Naive thymus-derived CD4-positive, alpha-beta T cell (primary cell): ENCODE results near the gene C8G. TPM values are rescaled to one million over a fixed set of nuclear protein-coding genes. Genes with fewer than 3 reads are reported as not detected.

Source experiments
- ATAC-seq: fragments of 150-1000 bp; cut with Tn5 transposase; 2 replicates; pipeline ENCODE4 v1.10.0; 2021; ENCODE audit warnings: mild to moderate bottlenecking, moderate library complexity
- CTCF ChIA-PET: fragments of 350-600 bp; sonication (Branson Sonifier 250); formaldehyde crosslinking; loops from one replicate; lab custom pipeline; 2021; ENCODE audit warnings: antibody characterized with exemption; lab: Charles Lee
- POLR2A ChIA-PET: fragments of 350-600 bp; sonication (Branson Sonifier 250); formaldehyde crosslinking; loops from one replicate; lab custom pipeline; 2021; ENCODE audit warnings: antibody characterized with exemption, inconsistent platforms; lab: Charles Lee
- DNase-seq, 9 donors: peaks; one replicate each; pipeline versions ENCODE4 v3.0.0 to v3.0.0-alpha.2; 2020 to 2022; ENCODE audit warnings: mixed read lengths in 1 of 9
- H3K27ac ChIP-seq: one replicate; pipeline ENCODE4 v1.7.0; 2013; ENCODE audit warnings: mild to moderate bottlenecking, low read depth, low read length, moderate library complexity
- H3K27me3 ChIP-seq, 2 donors: one replicate each; pipeline ENCODE4 v1.7.0; 2013; ENCODE audit warnings: low read length in 2 of 2, mild to moderate bottlenecking in 2 of 2, moderate library complexity in 2 of 2; ENCODE audit not compliant: control insufficient read depth in 2 of 2, insufficient read depth in 2 of 2
- H3K36me3 ChIP-seq, 3 experiments: 1 replicate in 2 of 3; 2 replicates in 1 of 3; pipeline ENCODE4 v1.7.0; 2013; ENCODE audit warnings: low read length in 3 of 3, mild to moderate bottlenecking in 3 of 3, moderate library complexity in 1 of 3; ENCODE audit not compliant: insufficient read depth in 3 of 3, control insufficient read depth in 2 of 3
- H3K4me1 ChIP-seq, 2 donors: one replicate each; pipeline ENCODE4 v1.7.0; 2013; ENCODE audit warnings: low read length in 2 of 2, mild to moderate bottlenecking in 2 of 2, moderate library complexity in 1 of 2; ENCODE audit not compliant: control insufficient read depth in 2 of 2, insufficient read depth in 2 of 2
- H3K4me3 ChIP-seq: 2 replicates; pipeline ENCODE4 v1.7.0; 2013; ENCODE audit warnings: mild to moderate bottlenecking, low read length
- H3K9me3 ChIP-seq, 3 experiments: 1 replicate in 2 of 3; 2 replicates in 1 of 3; pipeline ENCODE4 v1.7.0; 2013; ENCODE audit warnings: low read length in 3 of 3; ENCODE audit not compliant: control insufficient read depth in 2 of 3
- H3K27ac Mint-ChIP-seq, 9 donors: one replicate each; pipeline ENCODE4 v1.8.0; 2020 to 2022; ENCODE audit warnings: mixed read lengths in 9 of 9, mild to moderate bottlenecking in 8 of 9, moderate library complexity in 5 of 9, inconsistent platforms in 2 of 9
- H3K27me3 Mint-ChIP-seq, 5 donors: one replicate each; pipeline ENCODE4 v1.8.0; 2021 to 2022; ENCODE audit warnings: mixed read lengths in 5 of 5, mild to moderate bottlenecking in 1 of 5
- H3K36me3 Mint-ChIP-seq, 5 donors: one replicate each; pipeline ENCODE4 v1.8.0; 2020 to 2022; ENCODE audit warnings: mixed read lengths in 5 of 5, mild to moderate bottlenecking in 3 of 5, inconsistent platforms in 1 of 5
- H3K4me1 Mint-ChIP-seq, 7 donors: one replicate each; pipeline ENCODE4 v1.8.0; 2020 to 2022; ENCODE audit warnings: mixed read lengths in 7 of 7, mild to moderate bottlenecking in 3 of 7, inconsistent platforms in 1 of 7
- H3K4me3 Mint-ChIP-seq, 10 donors: one replicate each; pipeline ENCODE4 v1.8.0; 2020 to 2022; ENCODE audit warnings: mild to moderate bottlenecking in 10 of 10, mixed read lengths in 10 of 10, moderate library complexity in 6 of 10, inconsistent platforms in 2 of 10
- H3K9me3 Mint-ChIP-seq, 11 donors: one replicate each; pipeline ENCODE4 v1.8.0; 2020 to 2022; ENCODE audit warnings: mixed read lengths in 11 of 11, mild to moderate bottlenecking in 4 of 11, inconsistent platforms in 1 of 11, moderate library complexity in 1 of 11
- intact Hi-C, 2 donors: fragments of 100-400 bp; cut with micrococcal nuclease; formaldehyde crosslinking; loops; one replicate each; pipeline ENCODE4 v1.15.1; 2023
- polyA plus RNA-seq, 2 donors: library from polyadenylated mRNA; unstranded; fragments of 300-500 nt; fragmentation: Illumina TruSeq; gene quantifications; one replicate each; pipeline ENCODE4 v1.2.3, GENCODE V29; 2021
- total RNA-seq, 6 experiments: library from RNA in 5 of 6; stranded (reverse) in 5 of 6; gene quantifications; 1 replicate in 5 of 6; 2 replicates in 1 of 6; pipeline ENCODE4 v1.2.3 and lab custom pipeline; 2021 to 2026

Gene C8G
- total and polyA plus RNA-seq, 7 experiments from 2014 or later, result 0.77 to 3.6 (median 1.4) TPM; not detected in 2

- no peak within 1 kb of the TSS for H3K27ac Mint-ChIP-seq
- peaks cover 0 to 5% (median 3%) of the 10 kb centered on the region in 5 donors for H3K36me3 Mint-ChIP-seq
- intact Hi-C loops, result no loop called here
- Histone ChIP-seq H3K36me3 (no peaks in the 10 kb centered on the region), H3K9me3 (no peaks in the 10 kb centered on the region), H3K27me3 (peaks cover 0 to 6% of the 10 kb centered on the region in 2 donors), H3K4me3 (no peak within 1 kb of the TSS), H3K27ac (no peak within 1 kb of the TSS), H3K4me1 (no peaks in the 10 kb centered on the region)
- ChIA-PET POLR2A (no interaction called here), CTCF (no interaction called here)
- H3K4me3 Mint-ChIP-seq, result peak within 1 kb of the TSS in 3 of 10 donors; percentile 1 to 36 (median 33)
- DNase-seq (no peak), ATAC-seq (no peak)
- H3K27me3 Mint-ChIP-seq, result peaks cover 12 to 30% (median 15%) of the 10 kb centered on the region in 5 donors
- H3K9me3 Mint-ChIP-seq, result no peaks in the 10 kb centered on the region
- peaks cover 0 to 6% (median 5%) of the 10 kb centered on the region in 7 donors for H3K4me1 Mint-ChIP-seq
Observed at GRCh38 chr9:136982232-136983051, 37.4 kb downstream of the C8G start, which contains the start of gene LCNL1. LCNL1 (plus strand) TSS chr9:136982993; CDS start chr9:136983587, 594 bp downstream.

- intact Hi-C loops, result no loop called here
- H3K36me3 ChIP-seq, result no peaks in the 10 kb centered on the region
- no peaks in the 10 kb centered on the region for H3K9me3 Mint-ChIP-seq
- H3K36me3 Mint-ChIP-seq, result peaks cover 0 to 5% (median 3%) of the 10 kb centered on the region in 5 donors
- H3K27me3 Mint-ChIP-seq, result peaks cover 17 to 37% (median 20%) of the 10 kb centered on the region in 5 donors
- ChIA-PET CTCF (no interaction called here), POLR2A (no interaction called here)
- peaks cover 0 to 6% of the 10 kb centered on the region in 2 donors for H3K27me3 ChIP-seq
- no peaks in the 10 kb centered on the region for H3K9me3 ChIP-seq
- H3K27ac ChIP-seq, result no peak overlapping the region
- H3K4me3 ChIP-seq, result no peak overlapping the region
- no peak overlapping the region for H3K4me3 Mint-ChIP-seq
- H3K27ac Mint-ChIP-seq, result no peak overlapping the region
- no peaks in the 10 kb centered on the region for H3K4me1 ChIP-seq
- ATAC-seq (no peak), DNase-seq (no peak)
- peaks cover 0 to 6% (median 5%) of the 10 kb centered on the region in 7 donors for H3K4me1 Mint-ChIP-seq
Observed at GRCh38 chr9:136983167-136983566, 38.1 kb downstream of the C8G start.

- intact Hi-C loops, result no loop called here
Observed at GRCh38 chr9:136983656-136984314, 38.7 kb downstream of the C8G start.

GRCh38 chr9:136984464-136985026, 39.5 kb downstream of the C8G start:
- ChIA-PET CTCF (no interaction called here), POLR2A (no interaction called here)
- Mint-ChIP-seq H3K4me1 (peaks cover 0 to 6% (median 5%) of the 10 kb centered on the region in 7 donors), H3K36me3 (peaks cover 0 to 5% (median 3%) of the 10 kb centered on the region in 5 donors), H3K9me3 (peaks cover 0 to 1% (median 0%) of the 10 kb centered on the region in 11 donors), H3K27me3 (peaks cover 17 to 42% (median 20%) of the 10 kb centered on the region in 5 donors), H3K27ac (no peak overlapping the region), H3K4me3 (no peak overlapping the region)
- Histone ChIP-seq H3K36me3 (no peaks in the 10 kb centered on the region), H3K4me3 (no peak overlapping the region), H3K4me1 (no peaks in the 10 kb centered on the region), H3K27ac (no peak overlapping the region), H3K27me3 (peaks cover 0 to 6% of the 10 kb centered on the region in 2 donors), H3K9me3 (no peaks in the 10 kb centered on the region)
- DNase-seq (no peak), ATAC-seq (no peak)
- intact Hi-C loops, result no loop called here

More at GRCh38 chr9:136983656-136984314, 38.7 kb downstream of the C8G start:
- Histone ChIP-seq H3K27me3 (peaks cover 0 to 6% of the 10 kb centered on the region in 2 donors), H3K4me3 (no peak overlapping the region), H3K36me3 (no peaks in the 10 kb centered on the region), H3K4me1 (no peaks in the 10 kb centered on the region), H3K27ac (no peak overlapping the region), H3K9me3 (no peaks in the 10 kb centered on the region)
- Mint-ChIP-seq H3K27me3 (peaks cover 17 to 41% (median 20%) of the 10 kb centered on the region in 5 donors), H3K27ac (no peak overlapping the region), H3K9me3 (no peaks in the 10 kb centered on the region), H3K36me3 (peaks cover 0 to 5% (median 3%) of the 10 kb centered on the region in 5 donors), H3K4me3 (peak overlapping the region in 3 of 10 donors; percentile 1 to 36 (median 33)), H3K4me1 (peaks cover 0 to 6% (median 5%) of the 10 kb centered on the region in 7 donors)
- POLR2A ChIA-PET, result no interaction called here
- no peak for ATAC-seq
- DNase-seq, result no peak
- CTCF ChIA-PET, result no interaction called here

GRCh38 chr9:136985027-136985602, 40.1 kb downstream of the C8G start:
- intact Hi-C loops, result no loop called here
- H3K4me1 Mint-ChIP-seq, result peaks cover 0 to 6% (median 5%) of the 10 kb centered on the region in 7 donors
- H3K9me3 Mint-ChIP-seq, result peaks cover 0 to 1% (median 0%) of the 10 kb centered on the region in 11 donors
- H3K36me3 Mint-ChIP-seq, result peaks cover 0 to 5% (median 3%) of the 10 kb centered on the region in 5 donors
- ChIA-PET POLR2A (no interaction called here), CTCF (no interaction called here)
- H3K27ac ChIP-seq, result no peak overlapping the region
- DNase-seq (no peak), ATAC-seq (peak; percentile 35)
- H3K27ac Mint-ChIP-seq, result no peak overlapping the region
- no peak overlapping the region for H3K4me3 ChIP-seq
- peaks cover 17 to 48% (median 20%) of the 10 kb centered on the region in 5 donors for H3K27me3 Mint-ChIP-seq
- H3K4me3 Mint-ChIP-seq, result no peak overlapping the region
- H3K4me1 ChIP-seq, result no peaks in the 10 kb centered on the region
- peaks cover 0 to 6% of the 10 kb centered on the region in 2 donors for H3K27me3 ChIP-seq
- H3K36me3 ChIP-seq, result no peaks in the 10 kb centered on the region
- H3K9me3 ChIP-seq, result no peaks in the 10 kb centered on the region

GRCh38 chr9:136985853-136986252, 40.8 kb downstream of the C8G start:
- peaks cover 0 to 1% (median 0%) of the 10 kb centered on the region in 11 donors for H3K9me3 Mint-ChIP-seq
- ChIA-PET CTCF (no interaction called here), POLR2A (no interaction called here)
- H3K36me3 Mint-ChIP-seq, result peaks cover 0 to 5% (median 3%) of the 10 kb centered on the region in 5 donors
- peaks cover 0 to 9% (median 5%) of the 10 kb centered on the region in 7 donors for H3K4me1 Mint-ChIP-seq
- Histone ChIP-seq H3K4me1 (no peaks in the 10 kb centered on the region), H3K27ac (no peak overlapping the region), H3K36me3 (no peaks in the 10 kb centered on the region), H3K4me3 (no peak overlapping the region), H3K27me3 (peaks cover 0 to 6% of the 10 kb centered on the region in 2 donors), H3K9me3 (no peaks in the 10 kb centered on the region)
- no peak overlapping the region for H3K27ac Mint-ChIP-seq
- H3K27me3 Mint-ChIP-seq, result peaks cover 13 to 50% (median 20%) of the 10 kb centered on the region in 5 donors
- intact Hi-C loops, result no loop called here
- ATAC-seq (no peak), DNase-seq (no peak)
- H3K4me3 Mint-ChIP-seq, result peak overlapping the region in 1 of 10 donors; percentile 14
